Fibroblast of villous mesenchyme (primary cell): ENCODE measurements around the gene CTDSP1. TPM values are rescaled to one million over a fixed set of nuclear protein-coding genes. Genes with fewer than 3 reads are reported as not detected.

Source experiments
- DNase-seq: peaks from one replicate; pipeline ENCODE4 v3.0.0-alpha.2; 2010; ENCODE audit warnings: low read depth
- H3K4me3 ChIP-seq: 2 replicates; pipeline ENCODE4 v1.5.1; 2011; ENCODE audit warnings: low read depth, mild to moderate bottlenecking, low read length
- total RNA-seq: library from RNA; depleted of rRNA; stranded (reverse); fragments of >200 nt; gene quantifications from 2 replicates; pipeline ENCODE4 v1.2.3, GENCODE V29; 2012
- TF ChIP-seq, protein P1 (sequence below): IDR thresholded peaks from 2 replicates; pipeline ENCODE4 v1.5.1; 2012; ENCODE audit warnings: low read depth, mild to moderate bottlenecking, low read length; ENCODE audit not compliant: insufficient read depth

CTDSP1 gene
- total RNA-seq, 1 donor, result 66.9 TPM

DNA sequence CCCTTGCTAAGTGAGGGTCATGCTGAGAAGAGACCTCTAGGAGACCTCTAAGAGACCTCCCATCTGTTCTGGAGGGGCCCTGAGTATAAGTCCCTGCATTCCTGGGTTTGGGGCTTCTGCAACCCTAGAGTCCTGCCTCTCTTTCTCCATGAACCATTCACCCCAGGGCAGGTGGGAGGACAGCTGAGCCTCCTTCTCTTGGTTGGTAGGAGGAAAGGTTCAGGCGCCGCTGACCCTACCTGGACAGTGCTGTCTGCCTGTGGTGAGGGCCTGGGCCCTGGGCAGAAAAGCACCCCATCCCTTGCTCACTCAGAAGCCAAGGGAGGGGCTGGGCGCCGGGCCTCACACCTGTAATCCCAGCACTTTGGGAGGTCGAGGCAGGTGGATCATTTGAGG, 18.7 kb downstream of the CTDSP1 start:
- TF ChIP-seq, protein P1, sequence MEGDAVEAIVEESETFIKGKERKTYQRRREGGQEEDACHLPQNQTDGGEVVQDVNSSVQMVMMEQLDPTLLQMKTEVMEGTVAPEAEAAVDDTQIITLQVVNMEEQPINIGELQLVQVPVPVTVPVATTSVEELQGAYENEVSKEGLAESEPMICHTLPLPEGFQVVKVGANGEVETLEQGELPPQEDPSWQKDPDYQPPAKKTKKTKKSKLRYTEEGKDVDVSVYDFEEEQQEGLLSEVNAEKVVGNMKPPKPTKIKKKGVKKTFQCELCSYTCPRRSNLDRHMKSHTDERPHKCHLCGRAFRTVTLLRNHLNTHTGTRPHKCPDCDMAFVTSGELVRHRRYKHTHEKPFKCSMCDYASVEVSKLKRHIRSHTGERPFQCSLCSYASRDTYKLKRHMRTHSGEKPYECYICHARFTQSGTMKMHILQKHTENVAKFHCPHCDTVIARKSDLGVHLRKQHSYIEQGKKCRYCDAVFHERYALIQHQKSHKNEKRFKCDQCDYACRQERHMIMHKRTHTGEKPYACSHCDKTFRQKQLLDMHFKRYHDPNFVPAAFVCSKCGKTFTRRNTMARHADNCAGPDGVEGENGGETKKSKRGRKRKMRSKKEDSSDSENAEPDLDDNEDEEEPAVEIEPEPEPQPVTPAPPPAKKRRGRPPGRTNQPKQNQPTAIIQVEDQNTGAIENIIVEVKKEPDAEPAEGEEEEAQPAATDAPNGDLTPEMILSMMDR, result no peak
- H3K4me3 ChIP-seq, result no peak overlapping the region
- DNase-seq, result no peak

DNA sequence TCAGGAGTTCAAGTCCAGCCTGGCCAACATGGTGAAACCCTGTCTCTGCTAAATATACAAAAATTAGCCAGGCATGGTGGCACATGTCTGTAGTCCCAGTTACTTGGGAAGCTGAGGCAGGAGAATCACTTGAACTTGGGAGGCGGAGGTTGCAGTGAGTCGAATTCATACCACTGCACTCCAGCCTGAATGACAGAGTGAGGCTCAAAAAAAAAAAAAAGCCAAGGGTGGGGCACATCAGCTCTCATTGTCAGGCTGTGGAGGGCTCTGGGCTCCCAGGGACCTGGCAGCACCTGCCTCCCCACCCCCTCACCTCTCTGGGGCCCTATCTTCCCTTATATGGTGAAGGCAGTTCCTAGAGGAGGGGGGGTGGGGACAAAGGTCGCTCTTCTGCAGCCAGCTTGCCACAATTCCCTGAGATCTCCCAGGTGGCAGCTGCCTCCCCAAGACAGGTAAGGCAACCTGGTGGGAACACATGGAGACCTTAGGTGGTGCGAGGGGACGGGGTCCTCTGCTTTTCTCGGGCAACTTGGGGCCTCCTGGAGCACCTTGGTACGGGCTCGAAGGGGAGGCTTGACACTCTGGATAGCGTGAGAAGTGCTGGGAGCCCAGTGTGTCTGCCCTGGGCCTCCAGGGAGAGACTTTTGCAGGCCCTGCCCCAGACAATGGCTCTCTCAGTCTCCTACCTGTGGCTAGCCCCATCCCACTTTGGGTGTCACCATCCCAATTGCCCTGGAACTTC, 19.2 kb downstream of the CTDSP1 start, which contains the start of gene VIL1:
Gene VIL1 (plus strand): TSS at position 407 of the 742 bp plus-strand sequence. CDS start 4,656 bp downstream, outside the sequence.
- H3K4me3 ChIP-seq, result no peak within 1 kb of the TSS
- no peak for DNase-seq
- TF ChIP-seq, protein P1, result no peak

DNA sequence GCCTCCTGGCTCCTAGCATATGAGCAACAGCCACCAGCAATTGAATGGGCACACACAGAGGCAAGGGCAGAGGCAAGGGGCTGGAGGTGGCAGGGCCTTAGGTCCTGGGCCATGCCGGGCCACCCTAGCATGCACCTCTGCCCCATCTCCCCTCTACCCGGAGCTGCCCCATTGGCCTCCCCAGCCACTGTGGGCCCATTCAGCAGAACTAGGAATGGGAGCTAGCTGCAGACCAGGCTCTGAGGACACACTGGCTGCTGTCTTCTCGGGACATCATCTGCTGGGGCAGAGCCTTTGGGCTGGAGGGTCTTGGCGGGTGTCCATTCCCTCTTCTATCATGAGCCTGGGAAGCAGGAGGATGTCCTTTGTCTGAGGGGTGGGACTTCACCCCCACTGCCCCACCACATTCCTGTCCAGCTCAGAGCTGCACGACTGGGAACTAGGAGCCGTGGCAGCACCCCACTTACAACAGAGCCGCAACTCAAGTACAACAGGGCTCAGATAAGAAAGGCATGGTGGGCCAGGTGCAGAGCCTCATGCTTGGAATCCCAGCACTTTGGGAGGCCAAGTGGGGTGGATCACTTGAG, 20.1 kb downstream of the CTDSP1 start:
- DNase-seq, result no peak
- TF ChIP-seq, protein P1, result no peak
- H3K4me3 ChIP-seq, result no peak overlapping the region

DNA sequence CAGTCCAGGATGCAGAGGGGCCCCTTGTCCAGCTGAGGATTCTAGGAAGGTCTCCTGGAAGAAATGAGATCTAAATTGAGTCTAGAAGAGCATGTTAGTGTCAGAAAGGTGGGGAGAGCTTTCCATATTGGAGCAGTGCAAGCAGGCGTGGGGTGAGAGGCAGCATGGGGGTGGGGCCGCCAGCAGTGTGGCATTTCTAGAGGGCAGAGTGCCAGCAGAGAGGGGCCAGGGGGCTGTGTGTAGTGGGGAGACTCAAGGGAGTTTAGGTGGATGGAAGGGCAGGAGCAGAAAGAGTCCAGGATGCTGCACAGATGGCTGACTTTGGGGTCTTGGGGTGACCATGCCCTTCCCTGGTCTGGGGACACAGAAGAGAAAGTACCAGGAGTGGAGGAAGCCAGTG, 21.4 kb downstream of the CTDSP1 start:
- DNase-seq, result no peak
- TF ChIP-seq, protein P1, result no peak
- H3K4me3 ChIP-seq, result no peak overlapping the region

DNA sequence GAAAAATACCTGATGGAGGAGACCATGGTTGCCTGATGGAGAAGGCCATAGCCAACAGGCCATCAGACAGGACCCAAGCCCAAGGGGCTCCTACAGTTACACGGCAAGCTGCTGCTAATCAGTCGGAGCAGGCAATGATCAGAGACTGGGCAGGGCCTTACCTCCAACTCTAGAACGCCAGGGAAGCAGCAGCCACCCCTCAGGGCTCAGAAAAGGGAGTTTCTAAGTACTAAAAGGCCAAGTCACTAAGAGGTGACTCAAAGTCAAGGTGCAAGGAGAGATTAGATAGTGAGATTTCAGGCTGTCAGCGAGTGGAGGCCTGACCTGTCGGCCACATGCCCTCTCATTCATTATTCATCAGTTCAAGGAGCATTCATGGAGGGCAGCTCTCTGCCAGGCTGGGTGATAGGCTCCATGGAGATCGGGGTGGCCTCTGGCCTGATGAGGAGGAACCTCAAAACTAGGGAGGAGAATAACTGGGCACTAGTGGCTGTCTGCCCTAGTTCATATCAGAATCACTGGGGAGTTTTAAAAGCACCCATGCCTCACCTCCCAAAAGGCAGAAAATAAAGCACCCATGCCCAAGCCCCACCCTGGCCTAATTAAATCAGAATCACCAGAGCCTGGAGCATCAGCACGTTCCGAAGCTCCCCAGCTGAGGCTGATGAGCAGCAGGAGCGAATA, 22.9 kb downstream of the CTDSP1 start:
- DNase-seq, result no peak

DNA sequence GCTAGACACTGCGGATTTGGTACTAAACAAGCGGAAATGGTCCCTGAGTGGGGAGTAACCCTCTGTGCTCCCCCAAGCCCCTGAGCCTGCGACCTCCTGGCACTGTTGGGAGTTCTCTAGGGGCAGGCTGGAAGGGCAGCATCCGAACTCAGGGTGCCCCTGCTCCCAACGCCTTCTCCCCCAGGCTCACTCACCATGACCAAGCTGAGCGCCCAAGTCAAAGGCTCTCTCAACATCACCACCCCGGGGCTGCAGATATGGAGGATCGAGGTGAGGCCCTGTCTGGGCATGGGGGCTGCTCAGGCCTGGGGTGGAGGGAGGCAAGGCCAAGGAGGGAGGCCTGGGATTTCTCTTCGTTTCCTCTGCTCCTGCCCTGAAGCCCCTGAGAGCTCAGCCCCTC, 23.9 kb downstream of the CTDSP1 start:
- no peak overlapping the region for H3K4me3 ChIP-seq
- TF ChIP-seq, protein P1, result no peak
- no peak for DNase-seq

More for the DNA sequence above, 22.9 kb downstream of the CTDSP1 start:
- no peak overlapping the region for H3K4me3 ChIP-seq
- TF ChIP-seq, protein P1, result no peak
